Epithelial cell of prostate (primary cell): ENCODE measurements around the gene POLN.

Experiments used
- DNase-seq: peaks from one replicate; pipeline ENCODE4 v3.0.0-alpha.2; 2011; ENCODE audit warnings: low read depth, low spot score
- H3K27ac ChIP-seq: fragments of 450-650 bp; 2 replicates; pipeline ENCODE4 v1.5.1; 2017; ENCODE audit warnings: mild to moderate bottlenecking

The POLN gene

DNA sequence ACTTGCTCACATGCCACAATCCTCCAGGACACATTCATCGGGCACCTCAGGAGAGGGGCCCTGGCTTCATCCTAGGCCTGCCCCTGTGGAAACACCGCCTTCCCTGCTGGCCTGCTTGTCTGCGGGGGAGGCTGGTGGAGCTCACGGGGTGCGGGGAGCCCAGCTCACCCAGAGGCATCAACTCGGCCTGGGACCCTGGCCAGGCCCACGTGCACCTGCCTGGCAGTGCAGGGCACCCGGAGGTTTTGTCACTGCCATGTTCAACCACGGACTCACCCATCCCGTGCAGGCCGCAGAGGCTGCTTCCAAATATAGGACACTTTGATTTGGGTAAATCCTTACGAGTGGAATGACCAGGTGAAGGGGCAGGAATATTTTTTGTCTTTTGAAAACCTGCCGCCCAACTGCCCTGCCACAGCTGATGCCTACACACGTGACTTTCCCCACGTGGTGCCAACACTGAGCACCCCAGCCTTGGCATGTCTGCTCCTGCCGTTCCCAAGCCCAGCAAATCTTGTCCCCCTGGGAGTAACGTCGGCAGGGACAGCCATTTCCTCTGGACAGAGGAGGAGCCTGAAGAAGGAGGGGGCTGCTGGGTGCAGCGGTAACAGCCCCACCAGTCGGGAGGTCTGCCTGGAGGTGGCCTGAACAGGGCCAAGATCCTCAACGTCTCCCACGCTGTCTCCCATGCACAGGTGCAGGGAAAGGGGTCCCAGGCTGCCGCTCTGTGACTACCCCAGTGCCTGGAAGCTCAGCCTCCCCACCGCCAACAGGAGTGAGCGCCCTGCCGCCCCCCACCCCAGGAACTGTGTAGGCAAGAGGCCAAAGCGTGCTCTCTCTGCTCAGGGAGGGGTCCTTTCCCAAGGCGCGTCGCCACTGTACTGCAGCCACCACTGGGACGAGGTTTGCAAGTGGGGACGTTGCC is 11.5 kb upstream of the POLN start:
- DNase-seq = no peak
- H3K27ac ChIP-seq = no peak overlapping the region

DNA sequence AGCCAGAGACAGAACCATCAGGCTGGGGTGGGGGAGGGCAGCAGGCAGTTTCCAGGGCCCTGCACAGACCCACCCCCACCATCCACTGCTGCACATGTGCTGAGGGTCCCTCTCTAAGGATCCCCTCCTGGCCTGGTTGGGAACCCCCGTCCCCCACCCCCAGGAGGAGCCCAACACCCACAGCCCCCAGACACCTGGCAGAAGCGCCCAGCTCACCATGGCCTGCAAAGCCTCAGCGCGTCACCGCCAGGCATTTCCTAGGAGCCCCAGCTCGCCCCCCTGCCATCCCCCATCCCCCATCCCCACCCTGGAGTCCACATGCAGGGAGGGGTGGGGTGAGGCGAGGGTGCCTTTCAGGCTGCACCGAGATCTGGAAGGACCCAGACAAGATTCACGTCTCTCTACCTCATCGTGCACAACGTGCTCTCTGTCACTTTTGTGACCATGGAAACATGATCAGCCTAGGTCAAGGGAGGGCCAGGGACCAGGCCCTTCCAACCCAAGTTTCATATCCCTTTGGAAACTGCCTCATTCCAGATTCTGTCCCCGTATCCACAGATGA is 10.7 kb upstream of the POLN start:
- no peak for DNase-seq
- H3K27ac ChIP-seq = no peak overlapping the region

DNA sequence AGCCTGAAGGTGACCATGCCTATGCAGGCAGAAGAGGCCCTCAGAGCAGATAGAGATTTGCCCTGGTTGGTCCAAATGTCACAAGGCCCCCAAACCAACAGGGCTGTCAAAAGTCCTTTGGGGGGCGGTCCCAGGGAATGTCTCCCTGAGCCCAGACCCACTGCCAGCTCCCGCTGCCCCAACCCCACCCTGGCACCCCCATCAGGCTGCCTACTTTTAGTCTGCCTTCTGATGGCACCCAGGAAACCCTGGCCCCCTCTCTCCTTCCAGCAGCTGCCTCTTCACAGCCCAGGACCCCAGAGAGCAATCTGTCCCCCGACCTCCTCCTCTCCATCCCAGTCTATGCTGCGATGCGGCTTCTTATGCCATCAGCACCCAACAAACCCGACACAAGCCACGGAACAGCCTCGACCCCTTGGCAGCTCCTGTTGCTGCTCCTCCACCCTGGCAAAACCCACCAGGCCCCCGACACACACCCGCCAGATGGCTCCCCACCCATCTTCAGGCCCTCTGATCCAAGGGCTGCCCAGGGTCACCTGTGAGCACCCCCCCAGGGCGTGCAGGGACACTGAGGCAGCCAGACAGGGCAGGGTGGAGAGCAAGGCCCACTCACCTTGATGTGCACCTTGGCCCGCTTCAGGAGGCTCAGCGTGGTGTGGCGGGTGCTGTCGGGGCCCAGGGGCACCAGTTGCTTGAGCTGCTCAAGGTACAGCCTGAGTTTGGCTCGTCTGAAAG is 10.0 kb upstream of the POLN start:
- no peak for DNase-seq
- H3K27ac ChIP-seq = no peak overlapping the region

DNA sequence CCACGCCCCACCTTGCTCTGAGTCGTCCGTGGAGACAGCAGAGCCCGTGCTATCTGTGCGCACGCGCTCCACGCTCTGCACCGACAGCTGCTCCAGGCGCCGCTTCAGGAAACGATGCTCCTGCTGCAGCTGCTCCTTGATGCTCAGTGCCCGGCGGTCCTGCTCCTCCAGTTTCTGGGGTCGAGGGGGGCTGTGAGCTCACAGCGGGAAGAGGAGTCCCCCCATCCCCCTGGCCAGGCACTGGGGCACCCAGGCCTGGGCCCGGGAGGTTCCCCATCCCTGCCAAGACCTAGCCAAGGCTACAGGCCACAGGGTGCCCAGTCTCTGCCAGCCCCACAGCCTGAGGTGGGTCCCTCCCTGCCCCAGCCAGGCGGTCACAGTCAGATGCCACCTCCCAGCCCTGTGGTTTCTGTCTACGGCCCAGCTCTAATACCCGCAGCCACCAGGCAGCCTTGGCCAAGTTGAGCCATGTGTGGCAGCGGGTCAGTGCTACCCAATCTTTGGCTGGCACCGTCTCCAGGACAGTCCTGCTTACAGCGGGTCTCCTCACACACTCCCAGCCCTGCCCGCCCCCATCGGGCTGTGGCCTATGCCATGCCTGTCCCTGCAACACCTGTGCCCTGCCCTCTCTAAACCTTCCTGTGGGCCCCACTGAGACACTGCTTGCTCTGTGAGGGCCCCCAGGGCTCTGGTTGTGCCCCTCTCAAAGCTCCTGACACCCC is 9.3 kb upstream of the POLN start:
- no peak for DNase-seq
- H3K27ac ChIP-seq = no peak overlapping the region

DNA sequence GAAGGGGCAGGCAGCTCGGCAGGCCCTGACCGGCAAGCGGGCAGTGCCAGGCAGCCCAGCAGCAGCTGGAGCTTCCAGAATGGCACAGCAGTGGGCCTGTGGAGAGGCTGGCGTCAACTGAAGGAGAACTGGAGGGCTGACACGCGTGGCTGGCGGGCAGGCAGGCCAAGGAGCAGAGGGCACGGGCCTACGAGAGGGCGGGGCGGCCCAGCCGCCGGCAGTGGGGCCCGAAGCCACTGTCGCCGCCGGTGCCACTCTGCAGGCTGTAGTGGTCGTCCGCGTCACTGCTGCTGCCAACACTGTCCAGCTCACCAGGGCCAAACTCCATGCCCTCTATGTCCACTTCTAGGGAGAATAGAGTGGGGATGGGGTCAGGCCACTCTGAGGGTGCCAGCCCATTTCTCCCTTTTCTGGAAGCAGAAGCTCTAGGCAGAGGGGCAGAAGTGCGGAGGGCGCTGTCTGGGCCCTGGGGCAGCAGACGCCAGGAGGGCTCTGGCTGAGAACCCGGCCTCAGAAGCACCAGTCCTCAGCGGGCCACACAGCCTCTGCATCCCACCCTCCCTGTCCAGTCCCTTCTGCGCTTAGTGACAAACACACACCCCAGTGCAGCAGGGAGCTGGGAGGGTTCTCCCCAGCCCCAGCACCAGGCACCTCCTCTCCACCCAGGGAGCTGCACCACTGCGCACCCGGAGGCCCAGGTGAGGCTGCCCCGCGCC is 8.6 kb upstream of the POLN start:
- no peak for DNase-seq
- no peak overlapping the region for H3K27ac ChIP-seq

DNA sequence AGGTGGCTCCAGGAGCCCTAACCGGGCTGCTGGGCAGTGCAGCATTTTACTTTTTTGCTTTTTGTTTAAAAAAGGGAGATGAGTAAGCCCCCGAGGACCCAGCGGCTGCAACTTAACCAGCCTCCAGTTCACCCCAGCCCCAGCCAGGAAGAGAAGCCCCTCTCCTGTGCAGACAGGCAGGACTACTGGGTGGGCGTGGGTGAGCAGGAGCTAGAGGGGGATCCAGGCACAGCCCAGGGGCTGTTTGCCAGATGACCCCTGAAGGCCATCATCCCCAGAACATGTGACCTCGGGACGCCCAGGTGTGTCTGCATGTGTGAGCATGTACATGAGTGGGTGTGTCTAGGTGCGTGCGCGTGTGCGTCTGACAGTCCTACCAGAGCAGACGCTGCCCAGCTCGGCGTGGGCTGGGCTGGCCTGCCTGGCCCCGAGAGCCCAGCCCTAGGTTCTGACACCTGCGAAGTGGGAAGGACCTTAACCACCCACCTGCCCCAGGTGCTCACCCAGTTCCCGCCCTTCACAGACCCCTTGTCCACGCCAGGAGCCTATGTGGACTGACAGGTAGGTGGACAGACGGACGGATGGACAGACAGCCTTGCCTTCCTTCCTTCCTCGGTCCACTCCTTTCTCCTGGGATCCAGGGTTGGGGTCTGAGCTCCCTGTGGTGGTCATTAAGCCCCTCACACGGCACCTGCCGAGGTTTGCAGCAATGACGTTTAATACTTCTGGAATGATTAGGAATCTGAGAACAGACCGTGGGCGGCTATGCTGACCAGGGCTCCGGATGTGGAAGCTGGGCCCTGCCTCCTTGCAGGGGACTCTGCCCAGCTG is 7.8 kb upstream of the POLN start:
- DNase-seq = no peak
- H3K27ac ChIP-seq = no peak overlapping the region

DNA sequence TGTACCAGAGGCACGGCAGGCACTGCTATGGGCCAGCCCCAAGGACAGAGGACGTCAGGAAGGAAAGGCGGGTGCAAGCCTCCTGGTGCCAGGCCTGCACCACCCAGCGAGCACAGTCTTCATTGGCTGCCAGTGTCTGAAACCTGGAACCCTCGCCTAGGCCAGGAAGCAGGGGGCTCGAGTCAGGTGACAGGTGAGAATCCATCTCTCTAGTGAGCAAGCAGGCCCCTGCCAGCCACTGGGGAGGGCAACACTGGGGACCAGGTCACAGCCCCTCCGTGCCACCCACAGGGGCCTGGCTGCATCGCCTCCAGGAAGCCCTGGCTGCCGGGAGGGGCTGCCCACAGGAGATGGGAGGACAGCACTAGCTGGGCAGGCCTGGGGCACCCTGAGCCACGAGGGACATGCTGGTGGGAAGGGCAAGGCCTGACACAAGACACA is 6.9 kb upstream of the POLN start:
- no peak overlapping the region for H3K27ac ChIP-seq
- no peak for DNase-seq

DNA sequence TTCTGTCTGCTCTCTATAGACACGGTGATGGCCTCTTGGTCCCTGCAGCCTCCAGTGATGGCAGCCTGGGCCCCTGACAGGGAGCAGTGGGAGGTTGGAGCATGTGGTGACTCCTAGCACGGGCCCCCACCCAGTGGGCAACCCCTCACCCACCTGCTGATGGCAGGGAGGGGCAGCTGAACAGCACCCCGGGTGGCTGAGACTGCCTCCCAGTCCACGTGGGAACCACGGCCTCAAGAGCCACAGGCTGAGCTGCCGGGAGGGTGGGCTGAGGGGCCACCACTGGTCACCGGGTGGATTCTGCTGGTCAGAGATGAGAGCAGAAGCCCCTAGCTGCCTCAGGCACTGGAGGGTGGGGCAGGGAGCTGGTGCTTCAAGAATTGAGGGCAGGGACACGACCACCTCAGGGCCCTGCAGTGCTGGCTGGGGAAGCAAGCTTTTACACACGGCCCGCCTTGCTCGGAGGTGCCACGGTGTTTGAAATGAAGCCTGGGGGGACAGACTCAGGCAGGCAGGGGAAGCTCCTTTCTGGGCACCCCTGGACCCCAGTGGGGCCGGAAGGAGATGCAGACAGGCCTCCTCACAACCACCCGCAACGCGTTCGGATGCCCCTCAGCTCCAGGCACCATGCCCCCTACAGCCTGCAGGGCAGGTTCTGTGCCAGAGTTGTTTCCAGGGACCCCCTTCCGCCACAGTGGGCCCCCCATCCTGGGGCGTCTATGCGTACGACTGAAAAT is 6.3 kb upstream of the POLN start:
- DNase-seq = no peak
- H3K27ac ChIP-seq = no peak overlapping the region

DNA sequence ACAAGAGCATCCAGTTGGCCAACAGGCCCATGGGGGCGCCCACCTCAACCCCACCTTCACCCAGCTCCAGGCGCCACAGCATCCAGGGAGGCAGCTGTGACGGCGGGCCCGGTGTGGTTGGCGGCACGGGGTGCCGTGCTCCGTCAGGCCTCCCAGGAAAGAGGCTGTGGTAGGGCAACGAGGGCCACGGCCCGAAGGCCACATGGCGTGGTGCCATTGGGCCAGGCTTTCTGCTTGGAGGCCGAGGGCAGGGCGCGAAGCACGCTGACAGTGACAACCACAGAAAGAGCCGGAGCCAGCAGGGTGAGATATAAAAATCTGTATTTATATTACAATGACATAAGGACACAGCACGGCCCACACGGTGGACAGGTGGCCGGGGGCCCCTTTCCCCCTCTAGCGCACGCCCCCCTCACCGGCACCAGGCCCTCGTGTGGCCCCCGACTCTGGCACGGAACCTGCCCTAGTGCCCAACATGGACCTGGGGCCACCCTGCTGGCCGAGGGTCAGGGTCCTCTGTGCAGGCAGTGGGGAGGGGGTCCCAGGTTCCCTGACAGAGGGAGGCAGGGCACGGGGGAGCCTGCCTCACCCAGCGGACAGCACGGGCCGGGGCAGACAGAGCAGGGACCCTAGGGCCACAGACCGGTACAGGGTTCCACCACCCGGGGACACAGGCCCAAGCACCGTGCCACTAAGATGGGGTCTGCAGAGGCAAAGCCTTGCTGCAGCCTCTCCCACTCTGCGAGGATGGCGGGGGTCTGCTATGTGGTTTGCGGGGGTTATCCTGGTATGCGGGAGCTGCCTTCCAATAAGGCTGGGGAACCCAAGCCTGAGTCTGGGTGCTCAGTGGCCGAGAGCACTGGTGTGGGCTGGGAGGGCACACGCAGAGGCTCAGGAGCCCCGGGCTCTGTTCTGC is 5.5 kb upstream of the POLN start:
- no peak for DNase-seq
- no peak overlapping the region for H3K27ac ChIP-seq

DNA sequence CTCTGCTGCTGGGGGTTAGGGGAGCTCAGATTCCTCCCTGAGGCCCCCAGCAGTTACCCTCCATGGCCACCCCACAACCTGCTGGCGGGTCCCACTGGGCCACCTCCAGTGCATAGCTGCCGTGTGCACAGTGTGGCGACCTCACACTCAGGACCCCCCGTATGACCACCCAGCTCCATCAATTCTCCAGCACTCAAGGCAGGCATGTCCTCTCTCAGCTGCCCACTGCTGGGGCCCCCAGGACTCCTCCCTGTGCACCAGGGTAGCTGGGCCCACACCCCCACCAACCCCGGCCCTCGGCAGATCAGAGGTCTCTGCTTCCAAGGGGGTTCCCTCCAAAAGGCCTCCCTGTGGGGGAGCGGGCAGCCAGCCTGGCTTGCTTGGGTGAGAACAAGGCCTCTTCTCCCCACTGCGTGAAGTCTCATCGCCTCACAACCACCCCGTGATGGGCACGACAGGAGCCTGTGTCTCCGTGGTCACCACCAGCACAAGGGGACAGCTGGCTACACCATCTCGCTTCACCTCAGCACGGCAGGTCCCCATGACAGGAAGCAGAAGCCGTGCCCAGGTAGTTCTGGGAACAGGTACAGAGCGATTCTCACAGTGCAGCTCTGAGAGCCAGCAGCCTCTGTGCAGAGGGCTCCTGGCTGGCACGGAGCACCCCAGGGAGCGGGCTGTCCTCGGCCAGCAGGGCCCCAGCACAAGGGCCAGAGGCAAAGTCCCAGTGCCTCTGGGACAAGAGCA is 4.6 kb upstream of the POLN start:
- DNase-seq = no peak
- no peak overlapping the region for H3K27ac ChIP-seq

DNA sequence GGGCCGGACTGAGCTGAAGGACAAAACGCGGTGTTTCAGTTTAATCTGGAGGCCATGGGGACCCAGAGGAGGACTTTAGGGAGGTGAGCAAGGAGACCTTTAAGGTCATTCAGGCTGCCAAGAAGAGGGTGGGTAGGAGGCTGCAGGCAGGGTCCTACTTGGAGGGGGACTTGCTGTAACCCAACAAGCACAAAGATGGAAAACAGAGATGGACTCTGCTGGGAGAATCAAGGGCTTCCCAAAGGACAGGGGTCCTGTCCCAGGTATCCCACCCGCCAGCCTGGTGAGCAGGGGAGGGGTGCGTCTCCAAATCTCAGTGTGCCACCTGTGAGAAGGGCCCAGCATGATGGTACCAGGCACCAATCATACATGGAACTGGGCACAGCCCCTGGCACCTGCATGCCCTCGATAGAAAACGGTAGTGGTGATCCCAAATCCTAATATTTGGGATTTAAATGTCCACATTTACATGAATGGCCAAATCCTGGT is 3.9 kb upstream of the POLN start:
- no peak overlapping the region for H3K27ac ChIP-seq
- no peak for DNase-seq

DNA sequence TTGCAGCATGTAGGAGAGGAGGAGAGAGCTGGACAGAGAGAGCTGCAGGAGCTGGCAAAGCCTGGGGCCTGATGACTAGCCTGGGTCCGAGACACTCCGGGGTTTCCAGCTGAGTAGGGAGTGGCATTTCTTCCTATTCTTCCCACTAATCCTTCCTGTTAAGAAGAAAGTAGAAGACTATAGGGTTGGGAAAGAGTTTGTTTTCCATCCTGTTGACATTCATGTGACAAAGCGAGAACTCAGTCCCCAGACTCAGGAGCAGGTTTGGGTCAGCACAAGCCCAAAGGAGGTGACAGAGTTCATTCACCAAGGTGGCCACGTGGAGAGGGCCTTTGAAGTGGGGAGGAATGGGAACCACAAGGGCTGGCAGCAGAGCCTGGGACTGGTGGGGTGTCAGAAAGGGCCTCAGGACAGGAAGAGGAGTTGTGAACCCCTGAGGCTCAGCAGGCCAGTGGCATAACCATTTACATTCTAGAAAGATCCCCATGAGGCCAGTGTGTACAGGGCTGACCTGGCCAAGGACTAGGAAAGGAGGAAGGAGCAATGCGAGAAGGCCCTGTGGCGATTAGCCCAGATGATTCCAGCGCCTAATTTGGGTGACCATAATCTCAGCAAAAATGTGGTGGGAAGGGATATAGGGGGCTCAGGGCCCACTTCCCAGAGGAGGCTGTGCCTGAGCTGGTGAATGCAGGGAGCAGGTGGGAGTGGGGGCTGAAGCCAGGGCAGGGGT is 3.3 kb upstream of the POLN start:
- DNase-seq = no peak
- no peak overlapping the region for H3K27ac ChIP-seq

DNA sequence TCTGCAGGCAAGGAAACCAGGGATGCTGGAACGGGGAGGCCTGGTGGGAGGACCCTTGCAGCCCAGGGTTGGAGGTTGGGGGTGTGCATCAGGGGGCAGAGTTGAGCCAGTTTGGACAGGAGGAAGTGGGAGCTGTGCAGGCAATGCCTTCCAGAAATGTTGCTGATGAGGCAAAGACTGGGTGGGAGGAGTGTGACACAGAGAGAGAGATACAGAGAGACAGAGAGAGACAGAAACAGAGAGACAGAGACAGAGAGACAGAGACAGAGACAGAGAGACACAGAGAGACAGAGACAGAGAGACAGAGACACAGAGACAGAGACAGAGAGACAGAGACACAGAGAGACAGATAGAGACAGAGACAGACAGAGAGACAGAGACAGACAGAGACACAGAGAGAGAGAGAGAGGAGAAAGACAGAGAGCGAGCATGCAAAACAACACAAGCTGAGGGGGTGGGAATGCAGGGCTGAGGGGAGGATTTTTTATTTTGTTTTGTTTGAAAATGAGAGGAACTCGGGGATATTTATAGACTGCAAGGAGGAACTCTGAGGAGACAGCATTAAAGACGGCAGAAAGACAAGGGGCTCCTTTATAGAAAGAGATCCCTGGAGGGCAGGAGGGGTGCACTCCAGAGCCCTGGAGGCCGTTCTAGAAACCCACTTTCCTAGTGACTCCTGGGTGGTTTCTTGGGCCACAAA is 1.9 kb upstream of the POLN start:
- no peak overlapping the region for H3K27ac ChIP-seq
- DNase-seq = no peak

DNA sequence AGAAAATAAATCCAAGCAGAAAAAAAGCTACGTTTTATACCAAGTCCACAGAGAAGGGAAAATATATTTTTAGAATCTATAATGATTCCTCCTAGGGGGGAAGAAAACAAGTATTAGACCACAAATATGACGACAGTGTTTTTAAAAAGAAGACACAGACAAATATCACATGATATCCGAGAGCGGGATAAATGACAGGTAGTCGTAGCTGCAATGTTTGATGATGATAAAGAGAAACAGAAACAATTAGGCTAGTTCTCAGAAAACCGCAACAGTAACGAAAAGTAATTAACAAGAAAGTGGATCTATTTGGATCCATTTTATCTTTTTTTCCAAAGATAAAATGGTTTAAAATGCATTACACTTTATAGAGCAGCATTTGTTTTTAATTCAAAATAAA is 918 bp downstream of the POLN start:
- DNase-seq = no peak
- peak overlapping the region; percentile 51 for H3K27ac ChIP-seq

DNA sequence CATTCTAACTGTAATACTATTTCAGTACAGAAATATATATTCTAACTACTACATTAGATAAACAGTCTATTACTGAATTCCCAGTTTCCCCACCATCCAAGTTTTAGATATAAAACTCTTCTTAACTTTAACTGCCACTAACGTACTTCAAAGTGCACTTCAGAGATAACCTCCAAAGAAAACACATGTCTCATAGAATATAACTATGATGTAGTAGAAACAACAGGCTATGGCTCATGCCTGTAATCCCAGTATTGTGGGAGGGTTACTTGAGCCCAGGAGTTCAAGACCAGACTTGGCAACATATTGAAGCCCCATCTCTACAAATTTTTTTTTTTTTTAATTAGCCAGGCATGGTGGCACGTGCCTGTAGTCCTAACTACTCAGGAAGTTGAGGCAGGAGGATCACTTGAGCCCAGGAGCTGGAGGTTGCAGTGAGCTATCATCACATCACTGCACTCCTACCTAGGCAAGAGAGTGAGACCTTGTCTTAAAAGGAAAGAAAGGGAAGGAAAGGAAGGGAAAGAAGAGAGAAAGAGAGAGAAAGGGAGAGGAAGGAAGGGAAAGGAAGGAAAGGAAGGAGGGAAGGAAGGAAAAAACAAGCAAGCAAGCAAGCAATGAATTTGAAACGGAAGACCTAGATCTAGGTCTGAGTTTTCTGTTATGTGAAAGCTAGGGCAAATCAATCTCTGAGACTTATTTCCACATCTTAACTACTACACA is 4.8 kb downstream of the POLN start:
- H3K27ac ChIP-seq = no peak overlapping the region
- no peak for DNase-seq
